H1 (cell line): ENCODE data around the gene DPM3. TPM values are rescaled to one million over a fixed set of nuclear protein-coding genes. Genes with fewer than 3 reads are reported as not detected.

Experiments used
- BACH1 ChIP-seq: IDR thresholded peaks from 2 replicates; pipeline ENCODE4 v1.6.1; 2012; ENCODE audit warnings: low read length, improper control_type of control experiment
- CBX8 ChIP-seq: fragments of 300-800, 300-1000 bp; sonication (generic); IDR thresholded peaks from 2 replicates; pipeline ENCODE4 v1.7.1; 2016; ENCODE audit warnings: low read depth, low read length, borderline replicate concordance
- EZH2 ChIP-seq: fragments of 200-600 bp; sonication (generic); IDR thresholded peaks from 2 replicates; pipeline ENCODE4 v1.7.1; 2012; ENCODE audit warnings: low read depth, mild to moderate bottlenecking, moderate library complexity, low read length, inconsistent platforms; ENCODE audit not compliant: severe bottlenecking
- MAFK ChIP-seq: IDR thresholded peaks from 2 replicates; pipeline ENCODE4 v1.6.1; 2012; ENCODE audit warnings: low read depth, mild to moderate bottlenecking, improper control_type of control experiment, low read length
- NRF1 ChIP-seq: IDR thresholded peaks from 2 replicates; pipeline ENCODE4 v1.6.1; 2011; ENCODE audit warnings: mild to moderate bottlenecking, low read depth, low read length, improper control_type of control experiment
- RBBP5 ChIP-seq: IDR thresholded peaks from 2 replicates; pipeline ENCODE4 v1.7.1; 2012; ENCODE audit warnings: low read depth, mild to moderate bottlenecking, inconsistent platforms, low read length, moderate library complexity, borderline replicate concordance
- SIN3A ChIP-seq, 2 experiments: IDR thresholded peaks in 1 of 2; conservative IDR thresholded peaks in 1 of 2; 2 replicates each; pipeline ENCODE4 v1.6.1; 2011 to 2012; ENCODE audit warnings: low read length in 2 of 2, improper control_type of control experiment in 1 of 2, low read depth in 1 of 2, mild to moderate bottlenecking in 1 of 2
- SP1 ChIP-seq: IDR thresholded peaks from 2 replicates; pipeline ENCODE4 v1.6.1; 2011; ENCODE audit warnings: low read depth, low read length
- SRF ChIP-seq: IDR thresholded peaks from 2 replicates; pipeline ENCODE4 v1.6.1; 2011; ENCODE audit warnings: mild to moderate bottlenecking, low read depth, low read length, moderate library complexity
- TAF7 ChIP-seq: optimal IDR thresholded peaks from 2 replicates; pipeline ENCODE3; 2011; ENCODE audit warnings: low read depth, mild to moderate bottlenecking, inconsistent platforms, low read length, moderate library complexity, borderline replicate concordance
- polyA plus RNA-seq, 7 experiments: library from polyadenylated mRNA; depleted of rRNA in 3 of 7; stranded (reverse) in 5 of 7; unstranded in 2 of 7; fragments of >200 nt in 5 of 7; fragments of 200-250 nt in 2 of 7; gene quantifications; 1 replicate in 5 of 7; 2 replicates in 1 of 7; 4 replicates in 1 of 7; pipeline versions ENCODE4 v1.2.1 to v1.2.3, GENCODE V29; 2011 to 2013; ENCODE audit warnings: missing spikeins in 2 of 7, mixed read lengths in 2 of 7
- total RNA-seq: library from RNA; stranded (reverse); fragmentation: NEBNext Ultra II Directional; extraction: Animal tissue kit (Norgen Biotek cat#: 25700); gene quantifications from 2 replicates; pipeline ENCODE4 v1.2.1, GENCODE V29; 2021
- TF ChIP-seq, protein P1 (sequence below): fragments of 300-600 bp; sonication (generic); IDR thresholded peaks from 2 replicates; pipeline ENCODE4 v1.7.1; 2012; ENCODE audit warnings: low read length, moderate library complexity, mild to moderate bottlenecking, inconsistent platforms; ENCODE audit not compliant: insufficient replicate concordance

DPM3 gene
- total and polyA plus RNA-seq, 2 of the 8 experiments (the other 6 are each of a cell fraction or from before 2014, with no cell fraction given): 44.8 to 227 TPM

DNA sequence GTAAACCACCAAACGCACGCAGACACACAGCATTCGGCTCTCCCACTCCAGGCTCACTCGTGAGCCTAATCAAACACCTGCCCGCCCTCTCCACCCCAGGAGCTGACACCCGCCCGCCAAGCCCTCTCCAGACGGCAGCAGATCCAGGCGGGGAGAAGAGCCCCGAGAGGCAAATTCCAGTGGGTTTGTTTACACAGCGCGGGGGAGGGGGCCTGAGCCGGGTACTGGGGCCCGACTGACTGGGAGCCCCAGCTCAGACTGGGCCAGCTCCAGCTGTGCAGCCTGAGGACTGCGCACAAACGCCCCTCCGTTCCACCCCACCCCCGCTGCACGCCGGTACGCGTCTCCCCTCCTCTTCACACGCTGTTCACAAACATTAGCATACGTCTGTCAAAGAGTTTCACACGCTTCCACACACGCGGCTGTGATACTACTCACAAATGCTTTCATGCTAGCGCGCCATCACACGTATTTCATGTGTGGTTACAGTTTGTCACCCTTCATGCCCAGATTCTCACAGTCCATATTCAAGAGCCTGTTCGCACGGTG lies 13.7 kb downstream of the DPM3 start (continued):
- TF ChIP-seq, protein P1, sequence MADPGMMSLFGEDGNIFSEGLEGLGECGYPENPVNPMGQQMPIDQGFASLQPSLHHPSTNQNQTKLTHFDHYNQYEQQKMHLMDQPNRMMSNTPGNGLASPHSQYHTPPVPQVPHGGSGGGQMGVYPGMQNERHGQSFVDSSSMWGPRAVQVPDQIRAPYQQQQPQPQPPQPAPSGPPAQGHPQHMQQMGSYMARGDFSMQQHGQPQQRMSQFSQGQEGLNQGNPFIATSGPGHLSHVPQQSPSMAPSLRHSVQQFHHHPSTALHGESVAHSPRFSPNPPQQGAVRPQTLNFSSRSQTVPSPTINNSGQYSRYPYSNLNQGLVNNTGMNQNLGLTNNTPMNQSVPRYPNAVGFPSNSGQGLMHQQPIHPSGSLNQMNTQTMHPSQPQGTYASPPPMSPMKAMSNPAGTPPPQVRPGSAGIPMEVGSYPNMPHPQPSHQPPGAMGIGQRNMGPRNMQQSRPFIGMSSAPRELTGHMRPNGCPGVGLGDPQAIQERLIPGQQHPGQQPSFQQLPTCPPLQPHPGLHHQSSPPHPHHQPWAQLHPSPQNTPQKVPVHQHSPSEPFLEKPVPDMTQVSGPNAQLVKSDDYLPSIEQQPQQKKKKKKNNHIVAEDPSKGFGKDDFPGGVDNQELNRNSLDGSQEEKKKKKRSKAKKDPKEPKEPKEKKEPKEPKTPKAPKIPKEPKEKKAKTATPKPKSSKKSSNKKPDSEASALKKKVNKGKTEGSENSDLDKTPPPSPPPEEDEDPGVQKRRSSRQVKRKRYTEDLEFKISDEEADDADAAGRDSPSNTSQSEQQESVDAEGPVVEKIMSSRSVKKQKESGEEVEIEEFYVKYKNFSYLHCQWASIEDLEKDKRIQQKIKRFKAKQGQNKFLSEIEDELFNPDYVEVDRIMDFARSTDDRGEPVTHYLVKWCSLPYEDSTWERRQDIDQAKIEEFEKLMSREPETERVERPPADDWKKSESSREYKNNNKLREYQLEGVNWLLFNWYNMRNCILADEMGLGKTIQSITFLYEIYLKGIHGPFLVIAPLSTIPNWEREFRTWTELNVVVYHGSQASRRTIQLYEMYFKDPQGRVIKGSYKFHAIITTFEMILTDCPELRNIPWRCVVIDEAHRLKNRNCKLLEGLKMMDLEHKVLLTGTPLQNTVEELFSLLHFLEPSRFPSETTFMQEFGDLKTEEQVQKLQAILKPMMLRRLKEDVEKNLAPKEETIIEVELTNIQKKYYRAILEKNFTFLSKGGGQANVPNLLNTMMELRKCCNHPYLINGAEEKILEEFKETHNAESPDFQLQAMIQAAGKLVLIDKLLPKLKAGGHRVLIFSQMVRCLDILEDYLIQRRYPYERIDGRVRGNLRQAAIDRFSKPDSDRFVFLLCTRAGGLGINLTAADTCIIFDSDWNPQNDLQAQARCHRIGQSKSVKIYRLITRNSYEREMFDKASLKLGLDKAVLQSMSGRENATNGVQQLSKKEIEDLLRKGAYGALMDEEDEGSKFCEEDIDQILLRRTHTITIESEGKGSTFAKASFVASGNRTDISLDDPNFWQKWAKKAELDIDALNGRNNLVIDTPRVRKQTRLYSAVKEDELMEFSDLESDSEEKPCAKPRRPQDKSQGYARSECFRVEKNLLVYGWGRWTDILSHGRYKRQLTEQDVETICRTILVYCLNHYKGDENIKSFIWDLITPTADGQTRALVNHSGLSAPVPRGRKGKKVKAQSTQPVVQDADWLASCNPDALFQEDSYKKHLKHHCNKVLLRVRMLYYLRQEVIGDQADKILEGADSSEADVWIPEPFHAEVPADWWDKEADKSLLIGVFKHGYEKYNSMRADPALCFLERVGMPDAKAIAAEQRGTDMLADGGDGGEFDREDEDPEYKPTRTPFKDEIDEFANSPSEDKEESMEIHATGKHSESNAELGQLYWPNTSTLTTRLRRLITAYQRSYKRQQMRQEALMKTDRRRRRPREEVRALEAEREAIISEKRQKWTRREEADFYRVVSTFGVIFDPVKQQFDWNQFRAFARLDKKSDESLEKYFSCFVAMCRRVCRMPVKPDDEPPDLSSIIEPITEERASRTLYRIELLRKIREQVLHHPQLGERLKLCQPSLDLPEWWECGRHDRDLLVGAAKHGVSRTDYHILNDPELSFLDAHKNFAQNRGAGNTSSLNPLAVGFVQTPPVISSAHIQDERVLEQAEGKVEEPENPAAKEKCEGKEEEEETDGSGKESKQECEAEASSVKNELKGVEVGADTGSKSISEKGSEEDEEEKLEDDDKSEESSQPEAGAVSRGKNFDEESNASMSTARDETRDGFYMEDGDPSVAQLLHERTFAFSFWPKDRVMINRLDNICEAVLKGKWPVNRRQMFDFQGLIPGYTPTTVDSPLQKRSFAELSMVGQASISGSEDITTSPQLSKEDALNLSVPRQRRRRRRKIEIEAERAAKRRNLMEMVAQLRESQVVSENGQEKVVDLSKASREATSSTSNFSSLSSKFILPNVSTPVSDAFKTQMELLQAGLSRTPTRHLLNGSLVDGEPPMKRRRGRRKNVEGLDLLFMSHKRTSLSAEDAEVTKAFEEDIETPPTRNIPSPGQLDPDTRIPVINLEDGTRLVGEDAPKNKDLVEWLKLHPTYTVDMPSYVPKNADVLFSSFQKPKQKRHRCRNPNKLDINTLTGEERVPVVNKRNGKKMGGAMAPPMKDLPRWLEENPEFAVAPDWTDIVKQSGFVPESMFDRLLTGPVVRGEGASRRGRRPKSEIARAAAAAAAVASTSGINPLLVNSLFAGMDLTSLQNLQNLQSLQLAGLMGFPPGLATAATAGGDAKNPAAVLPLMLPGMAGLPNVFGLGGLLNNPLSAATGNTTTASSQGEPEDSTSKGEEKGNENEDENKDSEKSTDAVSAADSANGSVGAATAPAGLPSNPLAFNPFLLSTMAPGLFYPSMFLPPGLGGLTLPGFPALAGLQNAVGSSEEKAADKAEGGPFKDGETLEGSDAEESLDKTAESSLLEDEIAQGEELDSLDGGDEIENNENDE: no peak
- no peak for TF ChIP-seq TAF7
- no peak for TF ChIP-seq SP1
- no peak for TF ChIP-seq NRF1
- TF ChIP-seq SRF: no peak
- TF ChIP-seq SIN3A (conservative IDR thresholded peaks at IDR 0.05 in 1 of 2, IDR thresholded peaks at IDR 0.05 in 1 of 2; ENCODE audit: low read depth in 1 of 2, low read length in 2 of 2): peak in 1 of 2 experiments; percentile 35; a peak in 1 of 4 replicates
- TF ChIP-seq RBBP5: no peak
- no peak for TF ChIP-seq MAFK
- no peak for TF ChIP-seq BACH1
- TF ChIP-seq CBX8: no peak
- peak; percentile 61 for TF ChIP-seq EZH2
